MM.1S (cell line): ENCODE data around the gene KCNMA1.

Experiments
- CTCF ChIP-seq: fragments of 300-600 bp; sonication (generic); IDR thresholded peaks from 2 replicates; pipeline ENCODE4 v1.5.1; 2016; ENCODE audit warnings: antibody characterized with exemption, low read length, mixed read lengths
- EZH2 ChIP-seq: fragments of 300-600 bp; sonication (generic); optimal IDR thresholded peaks from 2 replicates; pipeline ENCODE3; 2017; ENCODE audit warnings: low read depth, mild to moderate bottlenecking, antibody characterized with exemption, low read length, mixed read lengths
- EZH2phosphoT487 ChIP-seq: fragments of 300-600 bp; sonication (generic); IDR thresholded peaks from 2 replicates; pipeline ENCODE4 v1.6.1; 2018; ENCODE audit warnings: antibody characterized with exemption, low read length

- no peak for TF ChIP-seq CTCF
- no peak for TF ChIP-seq EZH2
- no peak for TF ChIP-seq EZH2phosphoT487
Measured at GRCh38 chr10:77210645-77211044, 427.0 kb downstream of the KCNMA1 start.
